Activated CD8-positive, alpha-beta memory T cell treated with anti-CD3 and anti-CD28 coated beads for 36 hours (primary cell): ENCODE data around the gene THSD8. TPM values are rescaled to one million over a fixed set of nuclear protein-coding genes. Genes with fewer than 3 reads are reported as not detected.

Source experiments
- CTCF ChIA-PET: fragments of 350-600 bp; sonication (Branson Sonifier 250); formaldehyde crosslinking; loops from one replicate; lab custom pipeline; 2021; ENCODE audit warnings: antibody characterized with exemption; lab: Charles Lee
- POLR2A ChIA-PET: fragments of 350-600 bp; sonication (Branson Sonifier 250); formaldehyde crosslinking; loops from one replicate; lab custom pipeline; 2021; ENCODE audit warnings: antibody characterized with exemption; lab: Charles Lee
- total RNA-seq, 2 experiments: library from RNA; stranded (reverse); gene quantifications; one replicate each; pipeline ENCODE4 v1.2.3, GENCODE V29; 2021

Gene THSD8
- total RNA-seq, 2 experiments from 2014 or later = 29.1 to 29.9 TPM

GRCh38 chr19:12828494-12828893 is 26.6 kb downstream of the THSD8 start:
- ChIA-PET CTCF (interaction anchor here (0.9 to 2.9 kb wide), 5 partner anchors 19 to 76 kb away, joined by 3 to 9 read pairs (median 3); no protein-coding TSS in a partner anchor), POLR2A (interaction anchor here (0.5 kb wide), 1 partner anchor 263 kb away, joined by 4 read pairs; no protein-coding TSS in a partner anchor)

DNA sequence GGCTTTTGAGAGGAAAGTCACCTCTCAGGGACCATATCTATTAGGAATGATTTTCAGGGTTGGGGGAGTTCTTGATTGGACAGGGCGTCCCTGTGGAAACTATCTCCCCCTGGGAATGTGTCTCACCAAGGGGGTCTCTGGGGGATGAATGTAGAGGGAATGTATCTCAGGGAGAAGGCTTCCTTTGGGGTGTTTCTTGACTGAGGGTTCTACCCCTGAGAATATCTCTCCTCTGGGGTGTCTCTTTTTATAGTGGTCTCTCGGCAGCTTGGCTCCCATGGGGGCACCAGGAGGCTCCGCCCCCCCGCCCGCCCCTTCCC is 31.5 kb downstream of the THSD8 start:
- CTCF ChIA-PET = interaction anchor here (0.6 to 1.5 kb wide), 2 partner anchors 68 to 1540 kb away, joined by 7 to 9 read pairs; no protein-coding TSS in a partner anchor
- POLR2A ChIA-PET = no interaction called here

DNA sequence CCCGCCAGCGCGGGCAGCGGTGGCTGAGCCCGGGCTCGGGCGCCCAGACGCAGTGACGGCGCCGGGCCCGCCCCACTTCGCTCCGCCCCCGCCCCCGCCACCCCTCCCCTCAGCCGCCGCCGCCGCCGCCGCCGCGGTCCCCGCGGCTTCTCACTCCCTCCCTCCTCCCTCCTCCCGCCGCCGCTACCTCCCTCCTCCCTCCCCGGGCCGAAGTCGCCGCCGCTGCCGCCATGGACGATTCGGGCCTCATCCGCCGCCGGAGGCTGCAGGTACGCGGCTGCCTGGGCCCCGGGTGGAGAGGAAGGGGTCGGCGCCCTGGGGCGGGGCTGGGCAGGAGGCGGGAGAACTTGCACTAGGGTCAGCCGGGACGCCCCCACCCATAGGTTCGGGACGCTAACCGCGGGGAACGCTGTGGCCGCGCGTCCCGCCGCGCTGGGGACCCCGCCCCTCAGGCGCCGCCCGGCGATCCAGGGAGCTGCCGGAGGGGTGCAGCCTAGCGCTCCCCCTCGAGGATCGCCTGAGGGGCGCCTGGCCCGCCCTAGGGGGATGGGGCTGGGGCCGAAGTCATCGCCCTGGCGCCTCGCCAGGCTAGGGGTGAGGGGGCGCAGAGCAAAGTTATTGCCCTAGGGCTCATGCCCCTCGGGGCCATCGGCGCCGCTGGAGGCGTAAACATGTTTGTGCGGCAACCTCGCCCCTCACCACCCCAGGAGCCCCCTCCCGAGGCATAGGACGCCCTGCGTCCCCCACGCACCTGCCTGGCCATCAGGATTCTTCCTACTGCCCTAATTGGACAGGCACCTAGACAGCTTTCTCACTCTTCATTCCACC is 32.1 kb downstream of the THSD8 start:
- ChIA-PET POLR2A (no interaction called here), CTCF (interaction anchor here (0.6 to 1.5 kb wide), 4 partner anchors 13 to 1541 kb away, joined by 3 to 10 read pairs (median 8); no protein-coding TSS in a partner anchor)

DNA sequence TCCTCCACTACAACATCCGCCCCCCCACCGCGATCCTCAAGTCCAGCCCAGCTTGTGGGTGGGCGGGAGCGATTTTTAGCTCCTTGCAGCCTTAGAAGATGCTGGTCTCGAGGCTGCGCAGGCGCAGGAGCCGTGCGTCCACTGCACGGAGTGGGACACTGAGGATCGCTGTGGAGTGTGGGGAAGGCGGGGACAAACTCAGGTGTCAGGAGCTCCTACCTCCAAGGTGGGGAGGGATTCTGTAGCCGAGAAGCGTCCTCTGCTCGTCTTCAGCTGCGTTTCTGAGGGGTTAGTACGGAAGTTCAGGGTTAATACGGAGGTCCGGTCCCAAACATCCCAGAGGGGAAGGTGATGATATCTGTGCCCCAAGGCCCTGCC is 32.7 kb downstream of the THSD8 start, which contains the start of gene RTBDN:
Gene RTBDN (minus strand): TSS at position 14 of the 378 bp plus-strand sequence. CDS start 4,600 bp downstream, outside the sequence.
- CTCF ChIA-PET = interaction anchor here (1.1 to 1.5 kb wide), 3 partner anchors 13 to 77 kb away, joined by 3 to 10 read pairs (median 7); no protein-coding TSS in a partner anchor
- POLR2A ChIA-PET = no interaction called here

DNA sequence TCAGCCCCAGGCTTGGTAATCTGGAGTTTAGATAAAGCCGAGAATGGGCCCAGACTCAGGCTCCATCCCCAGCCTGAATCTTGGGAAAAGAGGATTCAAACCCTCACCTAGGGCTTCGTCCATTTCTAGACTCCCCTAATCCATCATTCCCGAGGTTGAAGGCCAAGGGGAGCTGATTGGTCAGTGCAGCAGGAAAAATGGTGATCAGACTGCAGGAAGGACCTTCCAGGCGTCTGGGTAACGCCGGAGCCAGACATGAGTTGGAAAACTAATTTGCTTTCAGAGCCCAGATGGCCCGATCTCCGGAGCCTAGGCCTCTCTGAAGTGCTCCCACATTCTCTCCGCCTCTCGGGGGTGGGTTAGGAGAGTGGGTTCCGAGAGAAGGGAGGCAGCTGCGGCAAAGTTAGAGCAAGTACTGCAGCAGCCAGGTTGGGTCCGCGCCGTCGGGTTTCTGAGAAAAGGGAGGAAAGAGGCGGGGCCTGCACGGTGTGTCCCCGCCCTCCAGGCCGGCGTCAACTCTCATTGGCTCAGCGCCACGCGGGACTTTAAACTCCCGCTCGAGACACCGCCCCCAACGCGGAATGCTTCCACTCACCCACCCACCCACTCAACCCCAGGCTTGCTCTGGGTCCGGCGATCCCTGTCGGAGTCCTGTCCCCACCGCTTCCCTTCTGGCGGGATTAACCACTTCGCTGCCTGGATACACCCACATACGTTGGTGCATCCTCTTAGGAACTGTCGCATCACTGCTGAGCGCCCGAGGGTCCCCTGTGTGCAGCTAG is 33.3 kb downstream of the THSD8 start:
- ChIA-PET CTCF (interaction anchor here (1.1 to 1.5 kb wide), 3 partner anchors 12 to 77 kb away, joined by 3 to 10 read pairs (median 7); no protein-coding TSS in a partner anchor), POLR2A (interaction anchor here (0.6 kb wide), 1 partner anchor 16 kb away, joined by 3 read pairs; no protein-coding TSS in a partner anchor)

DNA sequence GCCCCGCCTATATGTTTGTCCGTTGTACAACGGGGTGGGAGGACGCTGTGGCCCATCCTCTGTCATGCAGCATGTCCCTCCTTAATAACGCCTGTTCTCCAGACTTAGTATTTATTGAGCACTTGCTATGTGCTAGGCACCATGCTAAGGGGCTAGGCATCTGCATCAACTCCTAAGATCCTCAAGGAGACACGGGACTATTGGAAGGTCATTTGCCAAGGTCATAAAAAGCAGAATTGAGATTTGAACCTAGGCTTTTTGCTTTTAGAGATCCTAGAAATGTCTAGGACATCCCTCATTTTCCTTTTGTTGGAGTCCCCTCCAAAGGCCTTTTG is 34.6 kb downstream of the THSD8 start:
- ChIA-PET CTCF (interaction anchor here (1.0 to 1.3 kb wide), 2 partner anchors 10 to 76 kb away, joined by 4 to 6 read pairs; no protein-coding TSS in a partner anchor), POLR2A (no interaction called here)

- POLR2A ChIA-PET = no interaction called here
These were observed 35.4 kb downstream of the THSD8 start for GRCh38 chr19:12837225-12837624.

GRCh38 chr19:12838182-12838885 is 36.5 kb downstream of the THSD8 start, which contains the start of gene MAST1:
MAST1 (plus strand) TSS chr19:12838515; CDS start chr19:12838573, 58 bp downstream.
- POLR2A ChIA-PET = no interaction called here
- CTCF ChIA-PET = interaction anchor here (1.0 to 1.5 kb wide), 3 partner anchors 9 to 71 kb away, joined by 3 to 4 read pairs (median 3); partner anchors contain the start of gene THSD8

More at GRCh38 chr19:12837225-12837624, 35.4 kb downstream of the THSD8 start:
- CTCF ChIA-PET = interaction anchor here (0.6 to 1.3 kb wide), 7 partner anchors 10 to 79 kb away, joined by 3 to 6 read pairs (median 4); no protein-coding TSS in a partner anchor

DNA sequence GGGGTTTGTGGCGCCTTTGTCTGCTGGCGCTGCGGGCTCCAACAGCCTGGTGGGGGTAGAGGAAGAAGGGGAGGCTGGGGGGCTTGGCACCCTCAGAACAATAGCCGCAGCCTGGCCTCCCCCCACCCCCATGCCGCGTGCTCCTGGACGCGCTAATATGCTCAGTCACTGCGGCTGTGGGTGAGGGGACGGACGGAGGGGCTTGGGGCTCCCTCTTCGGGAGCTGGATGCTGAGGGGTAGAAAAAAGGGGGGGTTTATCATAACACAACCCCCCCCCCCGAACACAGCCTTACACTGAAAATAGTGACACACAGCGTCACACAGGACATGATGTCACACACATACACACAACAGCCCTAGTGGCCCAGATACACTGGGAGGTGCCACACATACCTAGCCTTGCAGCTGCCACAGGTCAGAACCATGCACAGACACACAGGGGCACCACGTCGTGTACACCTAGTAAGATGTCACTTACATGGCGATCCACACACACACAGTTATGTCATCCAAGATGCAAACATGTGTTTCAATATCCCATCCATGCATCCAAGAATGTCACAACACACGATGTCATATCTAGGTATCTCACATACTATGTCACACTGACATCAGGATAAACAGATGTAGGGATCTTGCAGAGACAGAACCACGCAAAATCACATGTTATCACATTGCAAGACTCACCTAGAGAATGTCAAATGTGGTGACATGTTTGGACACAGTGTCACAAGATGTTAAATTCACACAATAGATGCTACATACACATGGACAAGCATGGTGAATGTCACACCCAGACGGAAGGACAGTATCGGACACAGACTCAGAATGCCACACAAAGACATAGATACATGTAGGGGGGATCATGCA is 37.3 kb downstream of the THSD8 start:
- CTCF ChIA-PET = interaction anchor here (0.7 to 1.5 kb wide), 3 partner anchors 8 to 70 kb away, joined by 3 to 5 read pairs (median 3); partner anchors contain the start of gene THSD8
- POLR2A ChIA-PET = no interaction called here

GRCh38 chr19:12840091-12841079 is 38.5 kb downstream of the THSD8 start:
- POLR2A ChIA-PET = no interaction called here

GRCh38 chr19:12841094-12841493 is 39.2 kb downstream of the THSD8 start:
- CTCF ChIA-PET = no interaction called here
- POLR2A ChIA-PET = no interaction called here

More at GRCh38 chr19:12840091-12841079, 38.5 kb downstream of the THSD8 start:
- CTCF ChIA-PET = interaction anchor here (1.5 kb wide), 1 partner anchor 38 kb away, joined by 3 read pairs; the partner anchor contains the start of gene THSD8

- ChIA-PET CTCF (no interaction called here), POLR2A (no interaction called here)
These were observed 40.6 kb downstream of the THSD8 start for GRCh38 chr19:12842511-12842910.

- CTCF ChIA-PET = no interaction called here
- POLR2A ChIA-PET = no interaction called here
These were observed 41.5 kb downstream of the THSD8 start for GRCh38 chr19:12843328-12843727.

DNA sequence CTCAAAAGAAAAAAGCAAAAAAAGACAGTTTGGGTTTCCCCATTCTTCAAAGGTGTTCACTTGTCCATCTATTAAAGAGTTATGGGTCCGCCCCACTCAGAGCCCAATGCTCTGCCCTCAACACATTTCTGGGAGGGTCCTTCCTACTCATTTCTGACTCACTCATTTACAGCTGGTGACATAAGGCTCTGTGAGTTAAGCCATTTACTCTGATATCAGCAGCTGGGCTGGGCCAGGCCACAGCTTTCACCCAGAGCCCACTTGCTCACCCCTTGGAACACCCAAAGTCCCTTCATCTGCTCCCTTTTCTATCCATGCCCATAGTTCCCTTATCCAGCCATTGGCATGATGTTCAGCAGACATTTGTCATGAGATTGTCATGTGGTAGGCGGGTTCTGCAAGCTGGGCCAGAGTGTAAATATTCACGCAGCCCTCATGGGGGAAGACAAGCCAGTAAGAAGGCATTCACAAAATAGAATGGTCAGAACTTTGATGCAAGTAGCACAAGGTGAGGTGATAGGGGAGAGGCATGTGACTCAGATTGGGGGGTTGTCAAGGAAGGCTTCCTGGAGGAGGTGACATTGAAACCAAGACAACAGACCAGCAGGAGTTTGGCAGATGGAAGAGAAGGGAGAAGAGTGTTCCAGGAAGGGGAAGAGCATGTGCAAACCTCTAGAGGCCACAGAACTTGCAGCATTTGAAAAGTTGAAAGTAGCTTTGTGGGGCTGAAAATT is 42.3 kb downstream of the THSD8 start:
- ChIA-PET CTCF (interaction anchor here (0.8 to 4.9 kb wide), 4 partner anchors 13 to 250 kb away, joined by 3 to 83 read pairs (median 32); no protein-coding TSS in a partner anchor), POLR2A (interaction anchor here (0.6 kb wide), 1 partner anchor 1358 kb away, joined by 3 read pairs; no protein-coding TSS in a partner anchor)

DNA sequence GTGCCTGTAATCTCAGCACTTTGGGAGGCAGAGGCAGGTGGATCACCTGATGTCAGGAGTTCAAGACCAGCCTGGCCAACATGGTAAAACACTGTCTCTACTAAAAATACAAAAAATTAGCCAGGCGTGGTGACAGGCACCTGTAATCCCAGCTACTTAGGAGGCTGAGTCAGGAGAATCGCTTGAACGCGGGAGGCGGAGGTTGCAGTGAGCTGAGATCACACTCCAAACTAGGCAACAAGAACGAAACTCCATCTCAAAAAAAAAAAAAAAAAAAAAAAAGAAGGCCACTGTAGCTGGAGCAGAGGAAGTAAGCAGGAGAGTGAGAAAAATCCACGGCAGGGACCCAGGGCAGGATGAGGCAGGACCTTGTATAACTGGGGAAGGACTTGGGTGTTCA is 44.7 kb downstream of the THSD8 start:
- CTCF ChIA-PET = interaction anchor here (0.6 to 4.9 kb wide), 25 partner anchors 8 to 1491 kb away, joined by 3 to 83 read pairs (median 5); partner anchors contain the start of genes DNASE2, GCDH, GET3 and RTBDN
- POLR2A ChIA-PET = interaction anchor here (0.5 kb wide), 1 partner anchor 39 kb away, joined by 3 read pairs; no protein-coding TSS in a partner anchor
